CD4-positive, alpha-beta T cell (primary cell): Measurements from ENCODE around the gene EPB41L4A. TPM values are rescaled to one million over a fixed set of nuclear protein-coding genes. Genes with fewer than 3 reads are reported as not detected.
"Not testable (repeated sequence)": the region's sequence is repeated elsewhere in the genome, so short reads cannot be mapped to it uniquely, and the experiment has no call there.

Source experiments
- ATAC-seq: fragments of 200-7000 bp; cut with Tn5 transposase; one replicate; pipeline ENCODE4 v1.10.0; 2022; ENCODE audit warnings: mild to moderate bottlenecking; ENCODE audit not compliant: poor library complexity
- CTCF ChIA-PET: fragments of 350-600 bp; sonication (Branson Sonifier 250); formaldehyde crosslinking; loops from one replicate; lab custom pipeline; 2021; ENCODE audit warnings: antibody characterized with exemption, inconsistent platforms; lab: Charles Lee
- POLR2A ChIA-PET: fragments of 350-600 bp; sonication (Branson Sonifier 250); formaldehyde crosslinking; loops from one replicate; lab custom pipeline; 2021; ENCODE audit warnings: antibody characterized with exemption, inconsistent platforms; lab: Charles Lee
- DNase-seq, 14 experiments: peaks; one replicate each; pipeline ENCODE4 v3.0.0-alpha.2; 2013 to 2020; ENCODE audit warnings: mixed read lengths in 2 of 14
- H3K27ac ChIP-seq, 2 donors: one replicate each; pipeline versions ENCODE4 v1.5.1 to v1.7.0; 2013; ENCODE audit warnings: low read length in 2 of 2, low read depth in 1 of 2, mild to moderate bottlenecking in 1 of 2
- H3K27me3 ChIP-seq, 2 experiments: 1 replicate in 1 of 2; 2 replicates in 1 of 2; pipeline versions ENCODE4 v1.6.1 to v1.7.0; 2013; ENCODE audit warnings: low read length in 2 of 2, control low read depth in 1 of 2, mild to moderate bottlenecking in 1 of 2, moderate library complexity in 1 of 2; ENCODE audit not compliant: insufficient read depth in 2 of 2, control insufficient read depth in 1 of 2
- H3K36me3 ChIP-seq: one replicate; pipeline ENCODE4 v1.6.1; 2013; ENCODE audit warnings: low read length, control low read depth; ENCODE audit not compliant: insufficient read depth
- H3K4me1 ChIP-seq: one replicate; pipeline ENCODE4 v1.6.1; 2013; ENCODE audit warnings: low read length, control low read depth; ENCODE audit not compliant: insufficient read depth
- H3K4me3 ChIP-seq: one replicate; pipeline ENCODE4 v1.5.1; 2013; ENCODE audit warnings: mild to moderate bottlenecking, low read length, moderate library complexity
- H3K9me3 ChIP-seq, 2 experiments: 1 replicate in 1 of 2; 2 replicates in 1 of 2; pipeline versions ENCODE4 v1.6.1 to v1.7.0; 2013; ENCODE audit warnings: low read length in 2 of 2, mild to moderate bottlenecking in 2 of 2, control low read depth in 1 of 2, moderate library complexity in 1 of 2; ENCODE audit not compliant: control insufficient read depth in 1 of 2, insufficient read depth in 1 of 2
- H3K27ac Mint-ChIP-seq: one replicate; pipeline ENCODE4 v1.8.0; 2020; ENCODE audit warnings: mixed read lengths
- H3K27me3 Mint-ChIP-seq: one replicate; pipeline ENCODE4 v1.8.0; 2021; ENCODE audit warnings: mixed read lengths
- H3K36me3 Mint-ChIP-seq: one replicate; pipeline ENCODE4 v1.8.0; 2021; ENCODE audit warnings: low read depth, mixed read lengths
- H3K4me1 Mint-ChIP-seq: one replicate; pipeline ENCODE4 v1.8.0; 2021; ENCODE audit warnings: low read depth, mixed read lengths
- H3K4me3 Mint-ChIP-seq: one replicate; pipeline ENCODE4 v1.8.0; 2020; ENCODE audit warnings: mild to moderate bottlenecking, mixed read lengths
- H3K9me3 Mint-ChIP-seq: one replicate; pipeline ENCODE4 v1.8.0; 2020; ENCODE audit warnings: mixed read lengths
- CTCF ChIP-seq: fragments of 200-600 bp; IDR thresholded peaks from one replicate; pipeline ENCODE4 v1.8.0; 2022; ENCODE audit warnings: antibody characterized with exemption, mild to moderate bottlenecking
- intact Hi-C, 2 experiments: fragments of 100-400 bp; cut with DNase I in 1 of 2; cut with micrococcal nuclease in 1 of 2; formaldehyde crosslinking; loops; one replicate each; pipeline versions ENCODE4 v1.15.1 to v1.9.0; 2023 to 2025; cut with DNase I, micrococcal nuclease
- total RNA-seq, 174 experiments: library from RNA in 2 of 174; stranded (reverse) in 2 of 174; gene quantifications; one replicate each; pipeline ENCODE4 v1.2.3 and lab custom pipeline; 2021 to 2026

The EPB41L4A gene
- total RNA-seq, 2 experiments from 2014 or later = 0.08 TPM; not detected in 1

DNA sequence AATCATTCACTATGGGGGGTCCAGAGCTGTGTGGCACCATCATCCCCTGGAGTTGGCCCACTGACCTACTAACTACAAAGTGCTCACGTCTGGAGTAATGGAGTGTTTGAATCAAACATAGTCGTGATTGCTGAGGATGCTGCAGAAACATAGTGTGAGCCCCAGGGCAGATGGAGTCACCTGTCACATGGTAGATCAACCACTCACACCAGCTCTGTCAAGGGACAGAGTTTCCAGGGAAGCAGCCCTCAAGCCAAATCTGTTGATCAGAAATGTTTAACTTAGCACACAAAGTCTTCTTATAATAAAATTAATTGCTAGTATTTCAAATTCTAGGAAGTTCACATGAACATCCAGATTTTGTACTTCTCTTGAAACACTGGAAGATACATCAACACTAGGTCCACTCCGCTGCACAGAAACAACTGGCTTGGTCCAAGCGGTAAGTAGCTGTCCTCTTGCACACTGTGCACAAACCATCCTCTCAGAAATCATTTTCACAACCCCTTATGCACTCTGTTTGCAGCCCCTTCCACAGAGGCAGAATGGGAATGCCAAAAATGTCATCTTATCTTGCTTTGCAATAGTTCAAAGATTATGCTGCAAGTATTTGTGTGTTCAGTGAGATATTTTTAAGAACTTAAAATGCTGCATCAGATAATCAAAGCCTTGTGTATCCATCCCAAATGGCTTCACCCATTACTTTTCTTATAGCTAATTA is 191.0 kb downstream of the EPB41L4A start:
- POLR2A ChIA-PET = no interaction called here
- CTCF ChIA-PET = no interaction called here
- no peak for ATAC-seq

DNA sequence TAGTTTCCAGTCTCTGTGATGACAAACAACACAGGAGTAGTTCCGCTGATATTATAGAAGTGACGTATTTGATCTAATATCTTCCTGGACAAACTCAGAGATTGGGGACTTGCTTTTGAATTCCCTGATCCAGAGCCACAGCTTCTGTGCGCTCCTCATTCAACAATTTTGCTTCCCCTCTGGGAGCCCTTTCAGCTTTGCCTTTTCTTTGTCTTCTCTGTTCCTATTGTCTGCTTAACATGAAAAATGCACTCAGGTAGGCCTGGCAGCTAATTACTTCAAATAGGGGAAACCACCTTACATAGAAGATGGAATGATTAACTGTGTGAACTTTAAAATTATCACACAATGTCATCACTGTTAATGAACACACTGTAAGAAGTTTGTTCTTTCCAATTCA is 192.9 kb downstream of the EPB41L4A start:
- Mint-ChIP-seq H3K27ac (no peak overlapping the region), H3K4me1 (no peaks in the 10 kb centered on the region), H3K9me3 (no peaks in the 10 kb centered on the region), H3K36me3 (no peaks in the 10 kb centered on the region), H3K27me3 (peaks cover under 1% of the 10 kb centered on the region), H3K4me3 (no peak overlapping the region)
- H3K9me3 ChIP-seq = no peaks in the 10 kb centered on the region
- intact Hi-C loops = no loop called here
- ATAC-seq (no peak), DNase-seq (no peak)
- no peak overlapping the region for H3K4me3 ChIP-seq
- no peaks in the 10 kb centered on the region for H3K4me1 ChIP-seq
- ChIA-PET CTCF (interaction anchor here (0.8 kb wide), 1 partner anchor 13 kb away, joined by 3 read pairs; no protein-coding TSS in a partner anchor), POLR2A (no interaction called here)
- no peaks in the 10 kb centered on the region for H3K36me3 ChIP-seq
- no peak for TF ChIP-seq CTCF
- H3K27ac ChIP-seq = no peak overlapping the region
- H3K27me3 ChIP-seq = peaks cover 0 to 8% of the 10 kb centered on the region in 2 experiments

More for the DNA sequence above, 191.0 kb downstream of the EPB41L4A start:
- no peak for TF ChIP-seq CTCF
- Histone ChIP-seq H3K9me3 (no peaks in the 10 kb centered on the region), H3K27me3 (peaks cover 0 to 8% of the 10 kb centered on the region in 2 experiments), H3K4me1 (no peaks in the 10 kb centered on the region), H3K27ac (no peak overlapping the region), H3K36me3 (no peaks in the 10 kb centered on the region), H3K4me3 (no peak overlapping the region)
- no peak overlapping the region for H3K27ac Mint-ChIP-seq
- H3K27me3 Mint-ChIP-seq = peaks cover 8% of the 10 kb centered on the region
- no peaks in the 10 kb centered on the region for H3K4me1 Mint-ChIP-seq
- no peak overlapping the region for H3K4me3 Mint-ChIP-seq
- no peak for DNase-seq
- no peaks in the 10 kb centered on the region for H3K9me3 Mint-ChIP-seq
- no peaks in the 10 kb centered on the region for H3K36me3 Mint-ChIP-seq
- intact Hi-C loops = no loop called here

- intact Hi-C loops, CTCF ChIA-PET, H3K4me3 ChIP-seq: not testable (repeated sequence)
These were observed 196.1 kb downstream of the EPB41L4A start for GRCh38 chr5:112222997-112223396.

DNA sequence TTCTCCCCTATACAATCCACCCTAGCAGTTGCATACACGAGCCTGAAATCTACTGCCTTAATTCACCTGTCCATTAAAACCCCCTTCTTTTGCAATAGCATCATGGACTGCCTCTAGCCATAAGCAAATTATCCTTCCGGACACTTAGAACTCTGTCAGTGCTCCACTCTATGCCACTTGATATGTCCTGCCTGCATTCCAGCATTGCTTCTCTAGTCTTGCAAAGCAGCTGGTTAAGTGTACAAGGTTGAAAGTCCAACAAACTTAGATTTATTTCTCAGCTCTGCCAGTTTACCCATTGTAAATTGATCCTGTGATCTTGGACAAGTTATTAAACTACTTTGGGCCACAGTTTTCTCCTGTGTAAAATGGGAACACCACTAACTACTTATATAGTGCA is 197.9 kb downstream of the EPB41L4A start:
- Histone ChIP-seq H3K27me3 (peaks cover 3 to 8% of the 10 kb centered on the region in 2 experiments), H3K9me3 (no peaks in the 10 kb centered on the region), H3K4me1 (no peaks in the 10 kb centered on the region), H3K27ac (no peak overlapping the region), H3K4me3 (no peak overlapping the region), H3K36me3 (no peaks in the 10 kb centered on the region)
- intact Hi-C loops = no loop called here
- no peak for ATAC-seq
- H3K27ac Mint-ChIP-seq = no peak overlapping the region
- no peaks in the 10 kb centered on the region for H3K36me3 Mint-ChIP-seq
- no peak for DNase-seq
- peaks cover 19% of the 10 kb centered on the region for H3K27me3 Mint-ChIP-seq
- H3K4me3 Mint-ChIP-seq = no peak overlapping the region
- ChIA-PET CTCF (no interaction called here), POLR2A (no interaction called here)
- no peak for TF ChIP-seq CTCF
- H3K9me3 Mint-ChIP-seq = no peaks in the 10 kb centered on the region
- H3K4me1 Mint-ChIP-seq = no peaks in the 10 kb centered on the region

More at GRCh38 chr5:112222997-112223396, 196.1 kb downstream of the EPB41L4A start:
- POLR2A ChIA-PET, H3K36me3 Mint-ChIP-seq, H3K27ac Mint-ChIP-seq, DNase-seq, H3K27ac ChIP-seq, H3K4me1 Mint-ChIP-seq, ATAC-seq, H3K9me3 ChIP-seq, H3K27me3 ChIP-seq, H3K9me3 Mint-ChIP-seq, H3K4me3 Mint-ChIP-seq, H3K36me3 ChIP-seq, H3K4me1 ChIP-seq: not testable (repeated sequence)
- peaks cover 12% of the 10 kb centered on the region for H3K27me3 Mint-ChIP-seq
